HG03196 (cell line): Measurements from ENCODE around the gene RAB27A.
"Not testable (repeated sequence)": the region's sequence is repeated elsewhere in the genome, so short reads cannot be mapped to it uniquely, and the experiment has no call there.

ENCODE experiments used
- ATAC-seq: cut with Tn5 transposase; IDR thresholded peaks from one replicate; pipeline ENCODE4 v1.9.1; 2021; ENCODE audit not compliant: unreplicated experiment

RAB27A gene

DNA sequence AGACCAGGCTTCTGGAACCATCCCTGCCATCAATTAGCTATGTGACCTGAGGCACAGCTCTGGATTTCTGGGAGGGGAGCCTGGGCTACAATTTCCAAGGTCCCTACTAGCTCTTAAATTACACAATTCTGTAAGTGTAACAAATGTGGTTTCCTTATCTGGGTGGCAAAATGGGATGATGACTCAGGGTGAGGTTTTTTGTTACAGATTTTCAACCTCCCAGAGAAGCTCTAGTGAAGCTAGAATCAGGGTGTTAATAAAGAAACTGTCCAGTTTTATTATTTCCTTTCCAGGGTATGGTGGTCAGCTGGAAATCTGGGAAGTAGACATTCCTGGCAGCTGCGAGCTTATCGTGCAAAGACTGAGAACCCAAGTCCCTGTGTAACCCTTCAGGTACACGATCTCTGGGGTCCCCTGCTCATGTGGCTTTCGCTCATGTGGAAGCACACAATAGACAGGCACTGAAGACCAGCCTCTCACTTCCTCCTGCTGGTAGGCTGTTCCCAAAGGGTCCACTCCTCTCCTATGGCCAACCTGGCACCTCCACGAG, 7.3 kb downstream of the RAB27A start:
- ATAC-seq, result no peak

DNA sequence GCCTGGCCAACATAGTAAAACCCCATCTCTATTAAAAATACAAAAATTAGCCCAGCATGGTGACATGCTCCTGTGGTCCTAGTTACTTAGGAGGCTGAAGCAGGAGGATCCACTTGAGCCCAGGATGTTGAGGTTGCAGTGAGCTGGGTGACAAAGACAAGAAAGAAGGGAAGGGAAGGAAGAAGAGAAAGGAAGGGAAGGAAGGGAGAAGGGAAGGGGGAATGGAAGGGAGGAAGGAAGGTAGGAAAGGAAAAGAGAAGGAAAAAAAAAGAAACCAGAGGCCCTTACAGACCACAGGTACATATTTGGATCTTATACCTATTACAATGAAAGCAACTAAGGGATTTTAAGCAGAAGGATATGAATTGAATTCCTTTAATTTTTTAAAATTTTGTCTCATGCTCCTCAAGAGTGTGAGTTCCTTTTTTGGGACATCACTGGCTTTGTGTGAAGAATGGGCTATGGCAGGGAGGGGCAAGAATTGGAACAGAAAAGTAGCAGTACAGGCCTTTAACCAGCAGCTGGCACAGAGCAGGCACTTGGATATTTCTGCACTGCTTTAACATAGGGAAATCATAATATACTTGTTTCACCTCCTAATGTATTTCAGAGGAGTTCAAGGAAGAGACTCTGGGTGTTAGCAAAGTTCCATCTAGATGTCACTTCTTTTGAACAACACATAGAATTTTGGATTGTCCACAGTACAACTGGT, 7.9 kb downstream of the RAB27A start:
- no peak for ATAC-seq

DNA sequence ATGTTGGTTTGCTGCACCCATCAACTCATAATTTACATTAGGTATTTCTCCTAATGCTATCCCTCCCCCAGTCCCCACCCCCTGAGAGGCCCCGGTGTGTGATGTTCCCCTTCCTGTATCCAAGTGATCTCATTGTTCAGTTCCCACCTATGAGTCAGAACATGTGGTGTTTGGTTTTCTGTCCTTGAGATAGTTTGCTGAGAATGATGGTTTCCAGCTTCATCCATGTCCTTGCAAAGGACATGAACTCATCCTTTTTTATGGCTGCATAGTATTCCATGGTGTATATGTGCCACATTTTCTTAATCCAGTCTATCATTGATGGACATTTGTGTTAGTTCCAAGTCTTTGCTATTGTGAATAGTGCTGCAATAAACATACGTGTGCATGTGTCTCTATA, 9.0 kb downstream of the RAB27A start:
- ATAC-seq, result not testable (repeated sequence)

DNA sequence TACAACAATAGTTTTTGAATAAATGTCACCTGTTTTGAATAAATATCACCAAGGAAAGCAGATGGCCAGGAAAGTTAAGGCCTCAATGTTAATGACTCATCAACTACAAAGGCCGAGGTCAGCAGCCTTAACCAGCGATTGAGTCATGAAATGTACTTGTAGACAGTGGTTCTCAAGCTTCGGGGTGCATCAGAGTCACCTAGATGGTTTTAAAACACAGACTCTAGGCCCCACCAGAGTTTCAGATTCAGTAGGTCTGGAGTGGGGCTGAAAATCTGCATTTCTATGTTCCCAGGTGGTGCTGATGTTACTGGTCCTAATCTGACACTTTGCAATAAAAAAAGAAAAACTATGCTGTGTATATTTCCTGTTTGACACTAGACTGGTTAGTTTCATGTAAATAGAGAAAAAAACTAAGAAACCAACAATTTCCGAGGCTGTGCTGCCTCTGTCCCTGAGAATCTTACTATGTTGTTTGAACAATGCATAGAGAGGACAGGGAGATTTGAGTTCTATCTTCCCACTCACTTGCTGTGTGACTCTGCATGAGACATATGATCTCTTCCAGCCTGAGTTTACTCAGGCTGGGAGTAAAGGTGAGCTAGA, 9.8 kb downstream of the RAB27A start:
- peak; percentile 84 for ATAC-seq

DNA sequence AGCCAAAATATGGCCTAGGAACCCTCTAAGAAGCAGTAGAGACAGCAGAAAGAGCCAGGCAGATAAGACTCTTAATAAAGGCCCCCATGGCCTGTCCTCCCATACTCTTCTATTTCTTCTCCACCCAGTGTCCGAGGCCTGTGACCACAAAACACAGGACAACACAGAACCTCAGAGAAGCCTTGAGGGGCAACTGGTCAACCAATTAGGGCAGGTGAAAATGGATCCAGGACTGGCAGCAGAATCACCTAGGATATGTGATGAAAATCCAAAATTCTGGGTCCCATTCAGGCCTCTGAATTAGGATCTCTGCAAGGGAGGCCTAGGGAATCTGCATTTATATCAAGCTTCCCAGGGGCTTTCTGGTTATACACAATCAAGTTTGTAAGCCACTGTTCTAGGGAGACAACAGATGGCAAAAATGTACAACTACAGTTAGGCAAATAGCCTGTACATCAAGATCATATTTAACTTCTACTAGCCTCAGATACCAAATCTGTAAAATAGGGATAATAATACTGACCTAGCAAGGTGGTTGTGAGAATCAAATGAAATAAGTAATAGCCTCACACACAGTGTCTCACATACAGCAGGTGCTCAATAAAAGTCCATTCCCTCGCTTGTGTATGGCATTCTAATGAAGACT, 10.4 kb downstream of the RAB27A start:
- no peak for ATAC-seq

DNA sequence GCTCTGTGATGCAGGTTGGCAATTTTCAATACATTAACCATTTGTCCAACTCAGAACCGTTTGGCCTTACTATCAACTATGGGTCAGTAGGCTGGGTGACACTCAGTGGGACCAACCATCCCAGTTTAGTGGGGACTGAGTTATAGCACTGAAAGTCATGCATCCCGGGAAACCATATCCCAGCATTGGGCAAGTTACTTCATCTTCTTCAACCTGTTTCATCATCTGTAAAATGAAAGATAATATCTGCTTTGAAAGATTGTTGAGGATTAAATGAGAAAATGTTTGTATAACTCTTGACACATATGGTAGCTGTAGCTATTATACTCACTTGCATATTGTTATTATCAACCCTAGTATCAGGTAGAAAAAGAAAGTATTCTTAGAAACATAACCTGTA, 11.9 kb downstream of the RAB27A start:
- ATAC-seq, result no peak

DNA sequence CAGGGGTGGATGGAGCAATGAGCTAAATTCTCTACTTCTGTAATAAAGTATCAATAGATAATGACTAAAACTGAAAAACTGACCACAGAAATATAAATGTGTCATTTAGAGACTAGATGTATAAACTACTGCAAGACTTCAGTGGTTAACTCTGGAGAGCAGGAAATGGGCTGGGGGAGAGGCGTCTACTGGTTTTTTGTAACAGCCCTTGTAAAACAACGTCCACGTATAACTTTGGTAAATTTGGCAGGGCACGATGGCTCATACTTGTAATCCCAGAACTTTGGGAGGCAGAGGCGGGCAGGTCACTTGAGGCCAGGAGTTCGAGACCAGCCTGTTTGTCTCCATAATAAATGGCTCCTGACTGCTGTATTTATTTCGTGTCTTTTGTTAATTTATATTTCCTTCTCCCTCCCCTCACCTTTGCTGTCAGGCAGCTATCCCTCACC, 12.5 kb downstream of the RAB27A start:
- ATAC-seq, result peak; percentile 38

DNA sequence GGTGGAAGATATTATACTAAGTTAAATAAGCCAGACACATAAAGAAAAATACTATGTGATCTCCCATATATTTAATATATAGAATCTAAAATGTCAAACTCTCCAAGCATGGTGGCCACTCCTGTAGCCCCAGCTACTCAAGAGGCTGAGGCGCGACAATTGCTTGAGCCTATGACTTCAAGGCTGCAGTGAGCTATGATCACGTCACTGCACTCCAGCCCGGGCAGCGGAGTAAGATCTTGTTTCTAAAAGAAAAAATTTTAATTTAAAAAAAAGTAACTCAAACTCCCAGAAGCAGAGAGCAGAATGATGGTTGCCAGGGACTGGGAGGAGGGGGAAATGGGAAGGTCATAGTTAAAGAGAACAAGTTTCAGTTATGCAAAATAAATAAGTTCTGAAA, 13.3 kb downstream of the RAB27A start:
- no peak for ATAC-seq

DNA sequence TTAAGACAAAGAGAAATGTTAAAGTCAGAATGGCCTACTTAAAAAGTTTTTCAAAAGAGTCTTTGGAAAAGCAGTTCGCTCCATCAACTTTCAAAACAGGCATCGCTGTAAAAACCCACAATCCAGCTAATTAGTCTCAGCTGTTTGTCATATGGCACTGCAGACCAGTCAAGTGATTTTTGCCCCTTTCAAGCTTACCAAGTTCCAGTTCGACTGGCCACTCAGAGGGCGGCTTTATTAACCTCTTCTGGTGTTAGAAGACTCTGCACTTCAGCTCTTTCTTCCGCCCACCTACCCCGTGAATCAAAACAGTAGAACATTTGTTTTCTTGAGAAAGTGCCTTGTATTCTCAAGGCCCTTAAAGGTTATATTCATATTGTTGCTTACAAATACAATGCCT, 19.3 kb downstream of the RAB27A start:
- ATAC-seq, result no peak

DNA sequence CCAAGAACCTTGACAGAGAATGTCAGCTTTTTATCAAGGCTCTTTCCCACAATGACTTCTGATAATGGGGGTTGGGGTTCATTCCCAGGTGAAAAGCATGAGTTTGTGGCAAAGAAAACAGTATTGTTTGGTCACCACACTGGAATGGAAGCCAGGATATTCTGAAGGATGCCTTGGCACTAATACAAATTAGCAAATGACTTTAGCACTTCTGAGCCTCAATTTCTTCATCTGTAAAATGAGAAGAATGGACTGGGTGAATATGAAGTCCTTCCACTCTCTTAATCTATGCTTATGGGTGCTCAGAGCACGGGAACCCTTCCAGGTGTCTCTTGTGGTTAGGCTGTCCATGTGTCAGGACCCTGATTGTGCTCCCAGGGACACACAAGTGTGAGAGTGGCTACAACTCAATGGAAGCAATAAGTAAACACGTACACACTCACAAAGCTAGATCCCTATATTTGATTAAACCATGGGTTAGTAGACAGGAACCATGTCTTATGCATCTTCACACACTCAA, 21.4 kb downstream of the RAB27A start:
- no peak for ATAC-seq

DNA sequence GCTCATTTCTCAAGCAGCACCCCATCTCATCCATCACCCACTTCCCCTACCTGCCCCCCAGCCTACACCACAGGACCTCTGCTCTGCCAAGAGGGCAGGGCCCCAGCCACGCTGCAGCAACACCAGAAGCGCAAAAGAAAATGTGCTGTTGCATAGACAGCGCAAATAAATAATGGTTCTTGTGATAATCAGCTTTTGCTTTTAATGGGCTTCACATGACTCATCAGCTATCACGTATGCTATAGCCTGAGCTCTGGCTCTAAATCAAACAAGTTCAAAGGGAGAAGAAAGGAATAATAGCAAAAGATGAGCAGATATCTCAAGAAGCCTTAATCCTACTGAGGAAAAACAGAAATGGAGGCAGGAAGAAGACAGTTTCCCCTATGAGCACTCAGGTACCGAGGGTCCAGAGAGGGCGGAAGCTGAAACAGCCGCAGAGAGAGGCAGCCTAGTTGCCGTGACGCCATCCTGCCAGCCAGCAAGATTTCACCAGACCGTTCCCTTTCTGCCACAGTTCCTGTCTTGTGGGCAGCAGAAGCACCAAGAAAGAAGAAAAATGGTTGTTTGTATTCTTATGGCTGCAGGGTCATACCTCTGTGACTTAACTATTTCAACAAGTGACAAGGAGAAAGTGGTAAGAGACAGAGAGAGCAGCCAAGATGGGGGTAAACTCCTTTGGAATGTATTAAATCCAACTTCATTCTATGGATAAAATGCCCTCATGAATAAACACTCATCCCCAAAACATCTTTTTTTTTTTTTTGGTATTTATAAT, 22.0 kb downstream of the RAB27A start:
- ATAC-seq, result peak; percentile 95

DNA sequence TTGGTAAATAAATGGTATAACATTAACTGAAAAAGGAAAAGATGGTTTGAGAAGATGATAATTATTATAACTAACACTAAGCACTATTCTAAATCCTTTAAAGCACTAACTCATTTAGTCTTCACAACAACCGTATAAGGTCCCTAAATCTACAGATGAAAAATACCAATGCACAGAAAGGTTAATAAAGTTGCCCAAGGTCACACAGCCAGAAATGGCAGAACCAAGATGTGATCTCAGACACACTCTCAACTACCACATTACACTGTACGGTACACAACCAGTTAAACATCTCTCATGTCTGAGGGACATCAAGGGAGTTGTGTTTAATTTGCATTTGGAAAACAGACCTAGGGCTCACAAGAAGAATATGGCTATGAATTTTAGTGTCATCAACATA, 23.1 kb downstream of the RAB27A start:
- no peak for ATAC-seq

DNA sequence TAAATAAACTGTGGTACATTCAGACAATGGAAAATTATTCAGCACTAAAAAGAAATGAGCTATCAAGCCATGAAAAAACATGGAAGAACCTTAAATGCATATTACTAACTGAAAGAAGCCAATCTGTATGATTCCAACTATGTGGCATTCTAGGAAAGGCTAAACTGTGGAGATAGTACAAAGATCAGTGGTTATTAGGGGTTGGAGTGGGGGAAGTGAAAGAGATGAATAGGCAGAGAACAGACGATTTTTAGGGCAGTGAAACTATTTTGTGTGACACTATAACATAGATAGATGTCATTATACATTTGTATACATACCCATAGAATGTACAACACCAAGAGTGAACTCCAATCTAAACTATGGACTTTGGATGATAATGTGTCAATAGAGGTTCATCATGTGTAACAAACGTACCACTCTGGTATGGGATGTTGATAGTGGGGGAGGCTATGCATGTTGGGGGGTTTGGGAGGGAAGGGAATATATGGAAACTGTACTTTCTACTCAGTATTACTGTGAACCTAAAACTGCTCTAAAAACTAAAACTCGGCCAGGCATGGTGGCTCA, 29.0 kb downstream of the RAB27A start:
- ATAC-seq, result no peak

DNA sequence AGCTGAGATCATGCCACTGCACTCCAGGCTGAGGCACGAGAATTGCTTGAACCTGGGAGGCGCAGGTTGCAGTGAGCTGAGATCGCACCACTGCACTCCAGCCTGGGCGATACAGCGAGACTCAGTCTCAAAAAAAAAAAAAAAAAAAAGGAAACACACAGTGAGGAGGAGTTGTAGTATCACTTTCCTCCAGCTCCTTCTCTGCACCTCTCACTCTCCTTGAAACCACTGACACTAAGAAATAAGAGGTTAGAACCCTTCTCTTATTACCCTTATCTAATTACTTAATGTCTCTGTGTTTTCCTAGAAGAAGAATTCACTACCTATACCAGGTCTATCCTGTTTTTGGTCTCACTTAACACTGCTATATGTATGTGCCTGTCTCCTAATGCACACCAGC, 31.7 kb downstream of the RAB27A start:
- ATAC-seq, result no peak

DNA sequence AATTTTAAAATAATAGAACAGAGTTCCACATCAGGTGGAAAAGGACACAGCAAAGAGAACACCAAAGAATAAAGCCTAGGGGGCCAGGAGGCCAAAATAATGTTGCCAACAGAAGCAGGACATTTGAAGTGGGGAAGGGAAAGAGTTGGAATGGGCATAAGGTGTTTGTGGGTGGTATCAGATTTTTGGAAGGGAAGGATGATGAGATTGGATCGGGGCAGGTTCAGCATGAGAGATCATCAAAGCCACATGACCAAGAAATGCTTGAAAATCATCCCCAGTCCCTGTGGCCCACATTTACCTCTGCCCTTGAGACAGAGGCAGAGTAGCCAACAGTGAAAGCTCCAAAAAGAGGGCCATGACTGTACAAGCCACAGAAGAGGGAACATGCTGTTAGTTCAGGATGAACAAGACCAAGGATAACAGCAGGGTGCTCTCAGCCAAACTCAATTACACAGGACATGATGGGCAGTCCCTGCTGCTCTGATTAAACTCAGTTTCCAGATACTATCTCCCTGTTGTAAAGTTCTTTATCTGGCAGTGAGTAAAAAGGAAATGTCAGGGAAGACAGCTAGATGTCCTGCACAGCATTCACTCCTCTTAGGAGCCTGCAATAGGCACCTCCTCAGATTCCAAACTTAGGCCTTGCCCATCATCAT, 32.5 kb downstream of the RAB27A start:
- ATAC-seq, result no peak

DNA sequence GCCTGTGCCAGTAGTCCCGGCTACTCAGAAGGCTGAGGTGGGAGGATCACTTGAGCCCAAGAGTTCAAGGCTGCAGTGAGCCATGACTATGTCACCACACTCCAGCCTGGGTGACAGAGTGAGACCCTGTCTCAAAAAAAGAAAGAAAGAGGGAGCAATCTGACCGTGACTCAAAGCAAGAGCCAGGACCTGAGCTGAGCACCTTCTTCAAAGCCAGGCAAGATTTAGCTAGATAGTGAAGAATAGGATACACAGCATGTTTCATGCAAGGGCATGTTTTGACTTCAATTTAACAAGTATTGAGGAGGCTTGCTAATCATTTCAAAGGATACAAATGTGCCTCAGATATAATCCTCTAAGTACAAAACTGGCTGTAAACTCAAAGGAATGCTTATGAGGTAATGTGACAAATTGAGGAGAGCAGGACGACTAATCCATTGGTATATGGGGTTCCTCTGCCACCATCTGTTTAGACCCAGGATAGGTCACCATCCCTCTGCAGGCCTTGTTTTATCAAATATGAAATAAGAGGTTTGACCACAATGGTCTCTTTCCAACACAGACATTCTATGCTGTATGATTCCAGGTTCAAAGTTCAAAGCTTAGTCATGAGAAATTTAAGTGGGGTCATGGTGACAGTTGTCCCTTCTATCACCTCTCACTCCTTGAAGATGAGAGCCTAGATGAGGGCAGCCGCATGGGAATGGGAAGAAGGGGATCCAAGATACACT, 33.2 kb downstream of the RAB27A start:
- no peak for ATAC-seq

DNA sequence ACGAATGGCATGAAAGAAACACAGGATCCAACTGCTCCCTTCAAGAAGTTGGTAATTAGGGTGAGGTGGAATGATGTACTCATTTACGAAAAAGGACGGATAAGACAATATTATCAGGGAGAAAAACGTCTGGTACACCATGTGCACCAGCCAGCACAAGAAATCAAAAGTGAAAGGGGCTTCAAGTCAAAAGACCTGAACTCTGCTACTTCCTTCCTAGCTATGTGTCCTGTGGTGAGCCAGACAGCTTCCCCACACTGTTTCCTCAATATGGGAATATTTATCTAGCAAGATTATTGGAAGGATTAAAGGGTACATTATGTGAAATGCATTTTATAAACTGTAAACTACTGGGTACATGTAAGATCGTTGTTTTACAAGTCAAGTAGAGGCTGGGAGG, 33.9 kb downstream of the RAB27A start:
- ATAC-seq, result peak; percentile 53

DNA sequence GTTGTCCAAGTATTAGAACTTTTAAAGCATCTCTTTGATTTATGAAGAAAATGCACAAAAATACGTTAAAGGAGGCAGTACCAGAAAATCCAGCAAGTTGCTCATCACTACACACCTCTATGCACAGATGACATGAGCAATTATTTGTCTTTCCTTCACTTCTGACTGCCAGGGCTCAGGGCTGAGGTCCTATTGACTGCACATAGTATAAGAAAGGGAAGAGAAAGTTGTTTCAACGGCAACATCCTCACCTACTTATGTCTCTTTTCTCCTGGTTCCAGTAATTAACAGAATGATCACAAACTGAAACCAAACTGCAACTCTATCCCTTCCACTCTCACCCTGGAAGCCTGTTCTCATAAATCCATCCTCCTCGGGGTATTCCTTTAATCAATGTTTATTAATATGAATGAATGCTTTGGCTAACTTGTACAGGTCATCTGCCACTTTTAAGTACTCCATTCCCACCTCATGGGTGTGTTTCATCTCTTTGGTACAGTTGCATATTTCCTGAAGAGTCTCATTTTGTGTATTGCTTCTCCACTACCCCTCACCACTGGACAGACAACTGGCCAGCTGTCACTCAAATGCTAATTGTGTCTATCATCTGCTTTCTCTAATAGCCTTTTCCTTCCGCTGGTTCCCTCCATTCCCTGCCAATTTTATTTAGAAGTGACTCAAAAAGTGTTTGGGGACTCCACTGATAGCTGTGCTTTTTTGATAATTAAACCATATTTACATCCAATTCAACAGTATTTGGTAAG, 34.5 kb downstream of the RAB27A start:
- peak; percentile 45 for ATAC-seq

DNA sequence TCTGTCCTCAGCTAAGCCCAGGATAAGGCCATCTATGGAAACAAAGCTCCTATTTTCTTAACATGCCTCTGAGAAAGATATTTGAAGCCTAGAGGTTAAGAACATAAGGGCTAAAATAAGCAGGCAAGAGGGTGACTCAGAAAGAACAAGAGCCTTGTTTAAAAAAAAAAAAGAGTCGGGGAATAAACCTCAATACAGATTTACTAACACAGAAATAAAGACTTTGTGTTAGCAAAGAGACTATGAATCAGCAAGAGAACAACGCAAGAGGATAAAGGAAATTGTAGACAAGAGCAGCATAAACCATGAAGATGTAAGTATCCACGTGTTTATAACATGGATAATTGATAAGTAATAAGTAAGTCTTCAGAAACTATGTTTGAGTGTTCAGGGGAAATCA, 36.0 kb downstream of the RAB27A start:
- ATAC-seq, result no peak
